Brain pericyte (primary cell): Measurements from ENCODE around the gene NKTR.
"Not testable (repeated sequence)": the region's sequence is repeated elsewhere in the genome, so short reads cannot be mapped to it uniquely, and the experiment has no call there.

Source experiments
- DNase-seq: peaks from one replicate; pipeline ENCODE4 v3.0.0-alpha.2; 2012; ENCODE audit warnings: low read depth, low spot score

NKTR gene

DNA sequence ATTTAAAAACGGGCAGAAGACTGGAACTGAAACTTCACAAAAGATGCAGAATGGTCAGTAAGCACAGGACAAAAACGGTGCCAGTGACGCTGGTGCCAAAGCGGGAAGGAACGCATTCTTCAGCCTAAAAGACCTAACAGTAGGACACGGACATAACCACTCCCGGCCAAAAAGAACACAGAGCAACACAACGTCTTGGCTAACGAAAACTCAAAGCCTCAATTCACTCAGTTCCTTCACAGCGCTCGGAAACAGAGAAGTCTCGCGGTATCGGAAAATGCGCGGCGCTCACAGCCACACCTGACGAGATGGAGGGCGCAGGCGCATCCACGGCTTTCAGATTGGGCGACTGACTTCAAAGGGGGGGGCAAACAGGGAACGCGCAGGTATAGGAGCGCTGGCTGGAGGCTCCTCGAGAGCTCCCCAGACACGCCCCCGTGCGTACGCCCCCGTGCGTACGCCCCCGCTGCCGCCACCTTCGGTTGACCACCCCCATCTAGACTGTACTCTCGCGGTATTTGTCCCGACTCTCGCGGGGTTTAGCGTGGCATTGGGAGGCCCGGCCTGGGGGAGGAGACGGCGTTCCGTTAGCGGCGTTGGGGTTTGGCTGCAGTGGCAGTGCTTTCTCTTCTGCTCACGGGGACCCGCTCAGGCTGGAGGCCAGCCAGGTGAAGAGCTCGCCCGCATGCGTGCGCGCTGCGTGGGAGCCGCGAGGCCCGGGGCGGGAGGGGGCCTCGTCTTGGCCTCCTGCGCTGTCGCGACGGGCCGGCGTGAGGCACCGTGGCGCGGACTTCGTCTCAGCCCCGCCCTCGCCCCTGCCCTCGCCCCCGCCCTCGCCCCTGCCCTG lies at the start of gene NKTR:
TSS of gene NKTR (plus strand) at position 576 of the 847 bp plus-strand sequence. CDS start 321 bp downstream, outside the sequence.
- DNase-seq = peak; percentile 96

- no peak for DNase-seq
Measured at GRCh38 chr3:42552830-42553229, 47.7 kb upstream of the NKTR start.

- DNase-seq = no peak
Measured at GRCh38 chr3:42556089-42556632, 44.3 kb upstream of the NKTR start.

DNA sequence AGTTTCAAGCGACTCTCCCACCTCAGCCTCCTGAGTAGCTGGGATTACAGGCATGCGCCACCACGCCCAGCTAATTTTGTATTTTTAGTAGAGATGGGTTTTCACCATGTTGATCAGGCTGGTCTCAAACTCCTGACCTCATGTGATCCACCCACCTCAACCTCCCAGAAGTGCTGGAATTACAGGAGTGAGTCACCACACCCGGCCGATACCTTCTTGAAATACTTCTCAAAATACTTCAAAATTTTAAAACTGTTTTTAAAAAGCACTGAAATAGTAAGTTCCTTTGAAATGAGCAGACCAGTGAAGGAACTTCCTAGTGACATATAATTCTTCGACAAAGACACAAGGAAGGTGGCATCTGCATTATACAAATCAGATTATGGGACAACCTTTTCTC lies 43.7 kb upstream of the NKTR start:
- DNase-seq = not testable (repeated sequence)

GRCh38 chr3:42557854-42558253 lies 42.6 kb upstream of the NKTR start:
- no peak for DNase-seq

DNA sequence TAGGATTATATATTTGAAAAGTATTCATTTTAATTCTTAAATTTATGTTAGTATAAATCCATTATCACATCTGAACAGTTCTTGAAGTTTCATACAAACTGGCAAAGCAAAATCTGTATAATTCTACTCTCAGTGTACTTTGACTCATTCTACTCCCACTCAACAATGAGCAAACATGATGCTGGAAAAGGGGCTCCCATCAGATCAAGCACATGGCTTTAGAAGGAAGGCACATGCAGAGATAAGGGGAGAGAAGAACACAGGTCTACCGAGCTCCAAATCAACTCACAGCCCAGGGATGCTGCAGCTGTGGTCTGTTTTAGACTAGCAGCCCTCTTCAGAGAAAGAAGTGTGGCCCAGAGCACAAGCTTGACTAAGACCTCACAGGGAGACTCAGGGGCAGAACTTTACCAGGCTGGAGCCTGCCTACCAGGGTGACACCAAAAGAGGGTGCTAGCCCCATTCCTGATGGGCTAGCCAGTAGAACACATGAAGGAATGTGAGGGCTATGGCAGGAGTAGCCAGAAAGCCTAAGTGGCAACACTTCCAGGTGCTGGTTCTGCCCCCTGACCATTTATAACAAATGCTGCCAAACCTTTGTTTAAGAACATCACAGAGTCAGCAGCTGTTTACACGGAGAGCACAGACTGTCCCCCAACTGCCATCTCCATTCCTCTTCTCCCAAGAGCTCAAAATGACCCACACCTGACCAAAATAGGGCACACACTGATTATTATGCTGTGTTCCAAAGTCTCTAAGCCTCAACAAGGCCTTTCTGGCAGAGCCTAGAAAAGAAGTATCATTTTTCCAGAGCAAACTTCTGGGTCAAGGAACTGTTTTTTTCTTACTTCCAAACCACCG lies 38.2 kb upstream of the NKTR start:
- DNase-seq = no peak

- DNase-seq = no peak
Measured at GRCh38 chr3:42569593-42570142, 30.8 kb upstream of the NKTR start.

DNA sequence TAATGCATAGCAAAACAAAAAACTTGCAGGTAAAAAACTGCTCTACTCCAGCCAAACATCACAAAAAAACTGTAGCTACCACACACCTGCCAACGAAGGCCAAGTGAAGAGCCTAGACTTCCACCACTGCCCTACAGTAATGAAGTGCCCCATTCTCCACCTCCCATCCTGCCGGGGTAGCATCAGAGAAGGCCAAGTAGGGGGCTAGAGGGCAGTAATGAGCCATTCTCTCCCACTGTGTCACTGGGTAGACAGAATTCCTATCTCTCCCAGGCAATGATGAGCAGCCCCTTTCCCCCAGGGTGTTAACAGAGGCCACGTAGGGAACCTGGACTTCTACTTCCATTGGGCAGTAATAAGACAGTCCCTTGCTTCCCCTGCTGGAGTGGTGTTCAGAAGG lies 28.2 kb upstream of the NKTR start:
- DNase-seq = no peak

DNA sequence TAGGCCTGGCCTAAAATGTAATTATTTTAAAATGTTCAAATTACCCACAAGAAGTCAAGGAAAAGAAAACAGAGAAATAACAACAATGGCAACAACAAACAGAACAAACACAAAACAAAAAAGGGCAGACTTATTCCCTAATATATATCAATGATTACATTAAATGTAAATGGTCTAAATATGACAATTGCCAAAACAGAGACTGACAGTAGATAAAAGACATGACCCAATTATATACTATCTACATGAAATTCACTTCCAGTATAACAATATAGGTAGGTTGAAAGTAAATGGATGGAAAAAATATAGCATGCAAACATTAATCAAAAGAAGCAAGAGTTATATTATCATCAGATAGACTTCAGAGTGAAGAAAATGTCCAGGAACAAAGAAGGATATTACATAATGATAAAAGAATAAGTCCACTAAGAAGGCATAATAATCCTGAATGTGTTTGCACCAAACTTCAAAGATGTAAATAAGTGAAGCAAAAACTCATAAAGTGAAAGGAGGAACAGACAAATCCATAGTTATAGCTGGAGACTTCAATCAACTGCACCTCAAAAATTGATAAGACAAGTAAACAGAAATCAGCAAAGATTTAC lies 25.2 kb upstream of the NKTR start:
- no peak for DNase-seq

GRCh38 chr3:42578054-42578453 lies 22.4 kb upstream of the NKTR start:
- no peak for DNase-seq

- not testable (repeated sequence) for DNase-seq
Measured at GRCh38 chr3:42579346-42579745, 21.1 kb upstream of the NKTR start.

DNA sequence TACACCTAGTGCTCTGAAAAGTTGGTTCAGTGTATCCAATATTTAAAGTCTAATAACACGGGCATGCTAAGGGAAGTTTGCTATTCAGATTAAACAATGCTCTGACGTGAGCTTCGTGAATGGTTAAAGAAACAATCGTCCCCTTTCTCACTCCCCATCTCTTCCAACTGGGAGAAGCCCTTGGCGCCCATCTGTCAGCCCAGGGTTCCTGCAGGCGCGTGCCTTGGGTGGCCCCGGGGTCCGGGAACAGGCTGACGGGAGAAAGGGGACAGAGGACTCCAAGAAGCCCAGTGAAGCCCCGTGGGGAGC lies 19.1 kb upstream of the NKTR start:
- no peak for DNase-seq

DNA sequence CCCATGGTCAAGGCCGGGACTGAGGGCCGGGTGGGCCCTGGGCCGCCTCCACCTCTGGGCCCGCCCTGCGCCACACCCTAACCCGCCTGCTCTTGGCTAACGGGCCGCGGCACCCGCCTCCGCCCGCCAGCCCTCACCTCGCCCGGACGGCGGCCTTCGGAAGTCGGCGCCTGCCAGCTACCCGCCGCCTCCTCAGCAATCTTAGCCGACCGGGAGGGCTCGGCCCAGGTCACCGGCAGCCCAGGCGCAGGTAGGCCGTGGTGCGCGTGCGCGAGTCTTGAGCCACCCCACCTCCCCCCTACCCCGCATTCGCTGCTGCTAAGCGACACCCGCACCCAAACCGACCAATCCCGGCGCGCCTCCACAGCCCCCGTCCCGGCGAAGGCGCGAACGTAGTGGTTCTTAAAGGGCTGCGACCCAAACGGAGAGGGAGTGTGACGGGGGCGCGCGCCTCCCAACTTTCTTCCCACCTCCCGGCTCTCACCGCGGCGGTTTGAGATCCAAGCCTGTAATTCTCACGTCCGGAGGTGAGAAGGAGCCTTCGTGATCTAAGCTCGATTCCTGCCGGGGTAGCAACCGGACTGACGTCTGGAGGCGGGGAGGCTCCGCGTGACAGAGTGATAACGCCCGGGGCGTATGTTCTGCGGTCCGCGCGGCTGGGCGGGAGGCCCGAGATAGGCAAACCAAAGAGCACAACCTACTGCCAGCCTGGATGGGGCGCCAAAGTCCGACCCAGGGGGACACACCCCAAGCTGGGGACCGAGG lies 18.6 kb upstream of the NKTR start, which contains the start of gene SEC22C:
TSS of gene SEC22C (minus strand) at position 259 of the 765 bp plus-strand sequence. CDS start 12,921 bp downstream, outside the sequence.
- peak; percentile 68 for DNase-seq

DNA sequence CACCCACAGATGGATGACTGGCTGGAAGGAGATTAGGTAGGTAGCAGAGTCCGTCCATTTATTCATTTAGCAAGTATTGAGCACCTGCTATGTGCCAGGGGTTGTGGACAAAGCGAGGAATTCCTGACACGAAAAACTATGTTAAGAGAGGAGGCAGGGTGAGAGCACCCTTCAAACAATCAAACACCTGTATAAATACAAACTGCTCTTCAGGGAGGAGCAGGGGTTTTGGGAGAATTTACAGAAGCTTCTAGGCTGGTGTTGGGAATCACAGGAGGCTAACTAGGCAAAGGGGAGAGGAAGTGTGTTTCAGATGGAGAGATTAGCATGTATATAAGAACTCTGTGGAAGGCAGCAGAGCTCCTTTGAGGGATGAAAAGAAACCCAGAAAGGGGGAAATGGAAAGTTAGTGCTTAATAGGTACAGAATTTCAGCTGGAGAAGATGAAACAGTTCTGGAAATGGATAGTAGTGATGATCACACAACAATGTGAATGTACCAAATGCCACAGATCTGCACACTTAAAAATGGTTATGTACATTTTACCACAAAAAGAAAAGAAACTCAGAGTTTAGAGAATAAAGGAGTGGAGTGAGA lies 17.9 kb upstream of the NKTR start:
- no peak for DNase-seq

- DNase-seq = no peak
Measured at GRCh38 chr3:42588625-42589024, 11.9 kb upstream of the NKTR start.

GRCh38 chr3:42589382-42590109 lies 10.9 kb upstream of the NKTR start:
- no peak for DNase-seq

DNA sequence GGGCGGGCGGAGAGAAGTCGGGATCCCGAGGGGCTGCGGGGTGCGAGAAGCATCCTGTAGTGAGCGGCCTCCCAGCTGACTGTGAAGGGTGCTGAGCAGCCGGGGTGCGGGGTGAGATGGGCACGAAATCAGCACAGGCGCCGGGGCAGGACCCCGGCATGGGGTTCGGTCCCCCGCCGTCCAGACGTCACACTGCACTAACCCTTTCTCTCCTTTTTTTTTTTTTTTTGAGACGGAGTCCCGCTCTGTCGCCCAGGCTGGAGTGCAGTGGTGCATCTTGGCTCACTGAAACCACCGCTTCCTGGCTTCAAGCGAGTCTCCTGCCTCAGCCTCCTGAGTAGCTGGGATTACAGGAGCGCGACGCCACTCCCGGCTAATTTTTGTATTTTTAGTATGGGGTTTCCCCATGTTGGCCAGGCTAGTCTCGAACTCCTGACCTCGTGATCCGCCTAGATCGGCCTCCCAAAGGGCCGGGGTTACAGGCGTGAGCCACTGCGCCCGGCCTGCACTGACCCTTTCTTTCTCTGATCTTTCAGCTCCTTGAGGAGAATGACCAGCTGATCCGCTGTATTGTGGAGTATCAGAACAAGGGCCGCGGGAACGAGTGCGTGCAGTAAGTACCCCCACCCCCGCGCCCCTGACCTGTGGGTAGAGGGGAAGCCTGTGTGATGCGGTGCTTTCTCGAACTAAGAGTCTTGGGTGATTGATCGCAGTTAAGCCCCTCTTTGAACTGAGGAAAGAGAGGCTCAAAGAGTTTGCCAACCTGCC lies 9.3 kb upstream of the NKTR start:
- no peak for DNase-seq

GRCh38 chr3:42591811-42592210 lies 8.7 kb upstream of the NKTR start:
- DNase-seq = no peak

- no peak for DNase-seq
Measured at GRCh38 chr3:42593635-42594034, 6.9 kb upstream of the NKTR start.
